NCI-H2171 treated with DMSO at 0.1 percent for 48 hours (cell line): ENCODE measurements around the gene NUTM2B.
"Not testable (repeated sequence)": the region's sequence is repeated elsewhere in the genome, so short reads cannot be mapped to it uniquely, and the experiment has no call there.

Experiments
- DNase-seq: peaks from one replicate; lab custom pipeline; 2025; lab: John Stamatoyannopoulos, UW

NUTM2B gene

GRCh38 chr10:79702927-79703326 lies at the start of gene NUTM2B:
Gene NUTM2B (plus strand): TSS chr10:79703227. CDS start chr10:79703610, 383 bp downstream.
- not testable (repeated sequence) for DNase-seq

GRCh38 chr10:79663287-79663686 lies 39.7 kb upstream of the NUTM2B start:
- DNase-seq = not testable (repeated sequence)

- DNase-seq = not testable (repeated sequence)
These were observed 38.3 kb upstream of the NUTM2B start for GRCh38 chr10:79664686-79665085.

- DNase-seq = not testable (repeated sequence)
These were observed 33.7 kb upstream of the NUTM2B start for GRCh38 chr10:79669248-79669788.

GRCh38 chr10:79674878-79675277 lies 28.1 kb upstream of the NUTM2B start:
- not testable (repeated sequence) for DNase-seq

GRCh38 chr10:79683026-79683883 lies 19.8 kb upstream of the NUTM2B start:
- not testable (repeated sequence) for DNase-seq

GRCh38 chr10:79683884-79684720 lies 18.9 kb upstream of the NUTM2B start:
- DNase-seq = not testable (repeated sequence)

GRCh38 chr10:79685044-79685685 lies 17.9 kb upstream of the NUTM2B start:
- DNase-seq = not testable (repeated sequence)

- not testable (repeated sequence) for DNase-seq
These were observed 16.4 kb upstream of the NUTM2B start for GRCh38 chr10:79686595-79686994.

- not testable (repeated sequence) for DNase-seq
These were observed 15.4 kb upstream of the NUTM2B start for GRCh38 chr10:79687406-79688150.

- not testable (repeated sequence) for DNase-seq
These were observed 14.2 kb upstream of the NUTM2B start for GRCh38 chr10:79688798-79689197.

GRCh38 chr10:79696596-79696995 lies 6.4 kb upstream of the NUTM2B start:
- DNase-seq = not testable (repeated sequence)

- not testable (repeated sequence) for DNase-seq
These were observed 5.9 kb upstream of the NUTM2B start for GRCh38 chr10:79697141-79697540.

- DNase-seq = not testable (repeated sequence)
These were observed 2.6 kb upstream of the NUTM2B start for GRCh38 chr10:79700381-79700944.

GRCh38 chr10:79707017-79707416 lies 4.0 kb downstream of the NUTM2B start:
- DNase-seq = not testable (repeated sequence)

- DNase-seq = not testable (repeated sequence)
These were observed 11.9 kb downstream of the NUTM2B start for GRCh38 chr10:79714976-79715375.

GRCh38 chr10:79716917-79717579 lies 14.0 kb downstream of the NUTM2B start:
- DNase-seq = not testable (repeated sequence)

- DNase-seq = not testable (repeated sequence)
These were observed 17.0 kb downstream of the NUTM2B start for GRCh38 chr10:79720000-79720399.

- DNase-seq = not testable (repeated sequence)
These were observed 23.6 kb downstream of the NUTM2B start for GRCh38 chr10:79726620-79727019.

GRCh38 chr10:79744844-79745243 lies 41.8 kb downstream of the NUTM2B start:
- not testable (repeated sequence) for DNase-seq
